Measurements from ENCODE around the gene CACNA1B. TPM values are rescaled to one million over a fixed set of nuclear protein-coding genes. Genes with fewer than 3 reads are reported as not detected.

The CACNA1B gene
- polyA plus RNA-seq, 1 of the 3 experiments (the other 2 are of a cell fraction), result 0.03 TPM

- no peak for TF ChIP-seq REST (IDR thresholded peaks at IDR 0.05; ENCODE audit: low read depth, low read length)
- no peak for TF ChIP-seq CTCF (IDR thresholded peaks at IDR 0.05)
- no peak for TF ChIP-seq TAF1 (IDR thresholded peaks at IDR 0.05; ENCODE audit: borderline replicate concordance, low read depth, low read length)
- TF ChIP-seq SIN3A (IDR thresholded peaks at IDR 0.05; ENCODE audit: borderline replicate concordance, low read depth, low read length), result no peak
- no peak for TF ChIP-seq FOXM1 (IDR thresholded peaks at IDR 0.05; ENCODE audit: low read depth)
- TF ChIP-seq NRF1 (IDR thresholded peaks at IDR 0.05; ENCODE audit: low read depth, low read length), result no peak
- TF ChIP-seq RAD21 (IDR thresholded peaks at IDR 0.05; ENCODE audit: low read length), result no peak
- TF ChIP-seq YY1 (IDR thresholded peaks at IDR 0.05; ENCODE audit: low read depth), result no peak
- no peak for TF ChIP-seq GABPA (IDR thresholded peaks at IDR 0.05; ENCODE audit: low read depth)
Measured at GRCh38 chr9:137924761-137925369, 47.3 kb downstream of the CACNA1B start (continued).

- POLR2A ChIA-PET, result no interaction called here
- TF ChIP-seq MAX (IDR thresholded peaks at IDR 0.05; ENCODE audit: low read depth) (no peak), SIN3A (IDR thresholded peaks at IDR 0.05; ENCODE audit: borderline replicate concordance, low read depth, low read length) (no peak), RXRA (IDR thresholded peaks at IDR 0.05; ENCODE audit: borderline replicate concordance, low read depth) (no peak), CTCF (IDR thresholded peaks at IDR 0.05) (no peak), EZH2phosphoT487 (IDR thresholded peaks at IDR 0.05; ENCODE audit: borderline replicate concordance, low read depth) (no peak), MEF2A (IDR thresholded peaks at IDR 0.05; ENCODE audit: borderline replicate concordance, low read depth) (no peak), CHD2 (IDR thresholded peaks at IDR 0.05; ENCODE audit: low read length, partially characterized antibody) (no peak), RAD21 (IDR thresholded peaks at IDR 0.05; ENCODE audit: low read length) (no peak), GABPA (IDR thresholded peaks at IDR 0.05; ENCODE audit: low read depth) (no peak), SMC3 (IDR thresholded peaks at IDR 0.05; ENCODE audit: low read depth, low read length) (no peak), REST (IDR thresholded peaks at IDR 0.05; ENCODE audit: low read depth, low read length) (no peak), POLR2AphosphoS5 (IDR thresholded peaks at IDR 0.05; ENCODE audit: low read depth, low read length) (no peak)
Measured at GRCh38 chr9:137943655-137944054, 66.1 kb downstream of the CACNA1B start.

More at GRCh38 chr9:137943655-137944054, 66.1 kb downstream of the CACNA1B start:
- Histone ChIP-seq H3F3A (replicated peaks; ENCODE audit: insufficient read depth) (no peaks in the 10 kb centered on the region), H3K4me2 (no peak overlapping the region), H3K79me2 (ENCODE audit: insufficient read depth) (no peaks in the 10 kb centered on the region), H3K9me3 (peaks cover 4% of the 10 kb centered on the region; the same call in 1 of the 2 replicates), H3K27me3 (ENCODE audit: insufficient read depth) (no peaks in the 10 kb centered on the region), H3K4me3 (ENCODE audit: low read depth in 2 of 2, low read length in 1 of 2) (no peak overlapping the region), H2AFZ (ENCODE audit: low read depth) (no peak overlapping the region), H3K9ac (no peak overlapping the region), H3K9me2 (no peaks in the 10 kb centered on the region), H4K20me1 (ENCODE audit: insufficient read depth) (no peaks in the 10 kb centered on the region), H3K4me1 (ENCODE audit: control insufficient read depth in 1 of 2, insufficient read depth in 2 of 2, low read depth in 1 of 2, low read length in 1 of 2) (no peaks in the 10 kb centered on the region), H3K27ac (ENCODE audit: low read depth in 2 of 2, low read length in 1 of 2) (no peak overlapping the region), H3K36me3 (replicated peaks in 1 of 2; ENCODE audit: control insufficient read depth in 1 of 2, insufficient read depth in 2 of 2, low read length in 1 of 2) (no peaks in the 10 kb centered on the region)
- CTCF ChIA-PET, result no interaction called here
- WGBS (ENCODE audit: low lambda C conversion rate), result 48% methylated on average over 5 of the region's 5 CpGs
- DNase-seq, result no peak

Measured in SK-N-SH (cell line).